T-helper 2 cell treated with Interferon-gamma antibody and Interleukin-4, amounts not matched to agents 5 μg/mL and 100 μg/mL, for 36 hours (primary cell): Measurements from ENCODE around the gene SIAE.

Source experiments
- DNase-seq: peaks from one replicate; pipeline ENCODE4 v3.0.0; 2021; ENCODE audit warnings: low spot score
- H3K27ac Mint-ChIP-seq: one replicate; pipeline ENCODE4 v1.8.0; 2021; ENCODE audit warnings: mild to moderate bottlenecking, mixed read lengths
- H3K27me3 Mint-ChIP-seq: one replicate; pipeline ENCODE4 v1.8.0; 2021; ENCODE audit warnings: low read depth, mixed read lengths
- H3K36me3 Mint-ChIP-seq: one replicate; pipeline ENCODE4 v1.8.0; 2021; ENCODE audit warnings: low read depth, mixed read lengths
- H3K4me1 Mint-ChIP-seq: one replicate; pipeline ENCODE4 v1.8.0; 2021; ENCODE audit warnings: low read depth, mixed read lengths
- H3K4me3 Mint-ChIP-seq: one replicate; pipeline ENCODE4 v1.8.0; 2022; ENCODE audit warnings: mild to moderate bottlenecking, moderate library complexity, mixed read lengths
- H3K9me3 Mint-ChIP-seq: one replicate; pipeline ENCODE4 v1.8.0; 2021; ENCODE audit warnings: mixed read lengths

The SIAE gene

DNA sequence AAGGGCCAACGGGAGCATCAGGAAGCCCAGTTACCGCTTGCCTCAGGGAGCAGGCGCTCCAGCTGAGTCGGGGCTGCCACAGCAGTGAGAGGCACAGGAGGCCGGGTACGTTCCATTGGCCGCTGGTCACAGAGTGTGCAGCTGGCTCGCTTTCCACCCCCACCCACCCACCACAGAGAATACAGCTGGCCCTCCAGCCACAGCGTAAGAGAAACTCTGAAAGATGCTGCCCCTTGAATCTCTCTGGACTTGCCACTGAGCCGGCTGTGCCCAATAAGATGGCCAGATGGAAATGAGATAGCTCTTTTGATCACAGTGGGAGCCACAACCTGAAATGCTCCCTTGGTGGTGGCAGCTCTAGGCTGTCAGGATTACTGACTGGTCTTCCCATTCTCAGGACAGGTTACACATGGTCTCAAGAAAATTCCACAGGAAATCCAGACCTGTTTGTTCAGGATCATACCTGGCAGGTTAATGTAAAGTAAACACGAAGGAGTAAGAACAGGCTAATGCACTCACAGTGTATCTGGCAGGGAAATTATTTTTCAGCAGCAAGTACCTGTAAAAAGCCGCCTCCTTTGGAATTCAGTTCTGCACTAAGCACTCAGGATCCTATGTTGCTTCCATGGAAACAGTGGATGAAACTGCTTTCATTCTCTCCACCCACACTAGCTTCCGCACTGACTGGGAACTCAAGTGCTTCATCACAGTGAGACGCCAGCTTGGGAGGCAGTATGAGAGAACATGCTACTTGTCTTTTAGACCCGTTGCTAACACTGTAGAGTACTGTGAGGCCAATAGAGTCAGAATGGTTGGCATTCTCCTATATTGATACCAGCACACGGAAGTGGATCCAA lies 16.5 kb downstream of the SIAE start:
- no peak overlapping the region for H3K27ac Mint-ChIP-seq
- no peaks in the 10 kb centered on the region for H3K4me1 Mint-ChIP-seq
- H3K9me3 Mint-ChIP-seq = no peaks in the 10 kb centered on the region
- no peaks in the 10 kb centered on the region for H3K36me3 Mint-ChIP-seq
- DNase-seq = no peak
- H3K4me3 Mint-ChIP-seq = no peak overlapping the region
- no peaks in the 10 kb centered on the region for H3K27me3 Mint-ChIP-seq

- Mint-ChIP-seq H3K36me3 (no peaks in the 10 kb centered on the region), H3K9me3 (no peaks in the 10 kb centered on the region), H3K27ac (no peak overlapping the region), H3K4me3 (no peak overlapping the region), H3K27me3 (no peaks in the 10 kb centered on the region), H3K4me1 (peaks cover 5% of the 10 kb centered on the region)
- DNase-seq = no peak
These were observed 24.9 kb downstream of the SIAE start for GRCh38 chr11:124648610-124649009.

- Mint-ChIP-seq H3K27ac (no peak overlapping the region), H3K9me3 (no peaks in the 10 kb centered on the region), H3K4me3 (no peak overlapping the region), H3K4me1 (peaks cover 11% of the 10 kb centered on the region), H3K36me3 (no peaks in the 10 kb centered on the region), H3K27me3 (no peaks in the 10 kb centered on the region)
- DNase-seq = no peak
These were observed 27.4 kb downstream of the SIAE start for GRCh38 chr11:124646148-124646547.

- no peak for DNase-seq
- no peak overlapping the region for H3K27ac Mint-ChIP-seq
- peaks cover 4% of the 10 kb centered on the region for H3K36me3 Mint-ChIP-seq
These were observed 28.9 kb downstream of the SIAE start for GRCh38 chr11:124644426-124645280.

DNA sequence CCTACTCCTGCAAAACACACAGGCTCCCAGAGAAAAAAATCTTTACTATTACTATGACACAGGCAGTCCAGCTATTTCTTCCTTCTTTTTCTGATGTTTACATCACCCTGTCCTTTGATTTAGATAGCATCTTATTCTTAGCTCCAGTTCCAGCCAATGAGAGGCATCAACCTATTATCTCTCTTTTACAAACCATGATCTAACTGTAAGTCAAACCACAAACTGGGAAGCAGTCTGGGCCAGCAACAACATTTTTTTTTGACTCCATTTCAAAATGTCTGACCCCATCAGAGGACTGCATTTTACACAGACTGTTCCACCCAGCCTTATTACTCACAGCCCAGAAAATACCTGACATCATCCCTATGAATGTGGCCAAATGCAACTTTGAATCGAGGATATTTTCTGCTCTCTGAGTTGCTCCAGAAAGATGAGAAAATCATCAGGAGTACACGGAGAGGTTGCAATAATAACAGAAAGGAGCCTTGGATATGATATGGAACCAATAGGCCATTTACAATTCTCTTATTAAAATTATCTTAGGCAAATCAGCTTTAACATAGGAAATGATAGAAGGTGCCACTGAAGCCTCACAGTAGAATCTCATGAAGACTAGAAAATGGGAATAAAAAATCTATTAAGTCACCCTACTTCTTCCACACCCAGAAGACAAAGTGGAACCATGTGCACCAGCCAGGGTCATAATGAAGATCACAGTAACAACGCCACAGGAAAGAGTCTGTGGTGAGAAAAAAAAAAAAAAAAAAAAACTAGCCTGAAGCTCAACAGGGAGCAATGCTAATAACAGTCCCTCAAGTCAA lies 29.7 kb downstream of the SIAE start:
- Mint-ChIP-seq H3K4me3 (peak overlapping the region; percentile 6), H3K4me1 (peaks cover 11% of the 10 kb centered on the region), H3K36me3 (peaks cover 4% of the 10 kb centered on the region), H3K9me3 (no peaks in the 10 kb centered on the region), H3K27me3 (no peaks in the 10 kb centered on the region), H3K27ac (no peak overlapping the region)
- no peak for DNase-seq

More at GRCh38 chr11:124644426-124645280, 28.9 kb downstream of the SIAE start:
- Mint-ChIP-seq H3K4me3 (no peak overlapping the region), H3K9me3 (no peaks in the 10 kb centered on the region), H3K27me3 (no peaks in the 10 kb centered on the region), H3K4me1 (peaks cover 11% of the 10 kb centered on the region)

DNA sequence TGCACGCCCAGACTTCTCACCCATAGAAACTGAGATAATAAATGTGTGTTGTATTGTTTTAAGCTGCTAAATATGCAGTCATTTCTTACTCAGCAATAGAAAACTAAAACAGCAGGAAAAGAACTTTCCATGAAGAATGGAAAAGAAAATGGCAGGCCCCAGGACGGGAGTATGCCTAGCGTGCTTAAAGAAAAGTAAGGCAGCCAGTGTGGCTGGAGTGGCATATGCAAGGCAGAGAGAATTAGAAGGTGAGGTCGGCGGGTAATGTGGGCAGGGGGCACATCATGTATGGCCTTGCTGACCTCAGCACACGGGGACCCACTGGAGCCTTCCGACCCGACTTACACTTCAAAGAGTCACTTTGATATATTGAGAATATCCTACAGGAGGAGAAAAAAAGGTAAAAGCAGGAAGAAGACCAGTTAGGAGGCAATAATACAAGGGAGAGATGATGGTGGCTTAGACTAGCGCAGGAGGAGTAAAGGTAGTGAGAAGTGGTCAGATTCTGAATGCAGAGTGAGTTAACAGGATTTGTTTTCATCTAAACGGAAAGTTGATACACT lies 30.4 kb downstream of the SIAE start:
- Mint-ChIP-seq H3K27ac (no peak overlapping the region), H3K27me3 (no peaks in the 10 kb centered on the region), H3K9me3 (no peaks in the 10 kb centered on the region), H3K4me1 (peaks cover 11% of the 10 kb centered on the region), H3K4me3 (no peak overlapping the region), H3K36me3 (peaks cover 6% of the 10 kb centered on the region)
- no peak for DNase-seq

DNA sequence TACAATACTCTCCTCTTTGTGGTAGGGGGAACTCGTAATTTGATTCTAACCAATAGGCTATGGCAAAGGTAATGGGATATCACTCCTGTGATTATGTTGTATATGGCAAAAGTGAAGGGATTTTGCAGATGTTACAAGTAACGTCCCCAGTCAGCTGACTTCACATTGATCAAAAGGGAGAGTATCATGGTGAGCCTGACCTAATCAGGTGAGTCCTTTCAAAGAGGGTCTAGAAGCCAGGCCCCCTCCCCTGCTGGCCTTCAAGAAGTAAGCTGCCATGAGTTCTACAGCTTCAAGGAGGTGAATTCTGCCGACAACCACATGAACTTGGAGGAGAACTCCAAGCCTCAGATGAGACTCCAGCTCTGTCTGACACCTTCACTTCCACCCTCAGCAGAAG lies 30.9 kb downstream of the SIAE start:
- no peaks in the 10 kb centered on the region for H3K27me3 Mint-ChIP-seq
- H3K4me1 Mint-ChIP-seq = peaks cover 11% of the 10 kb centered on the region
- peaks cover 9% of the 10 kb centered on the region for H3K36me3 Mint-ChIP-seq
- H3K4me3 Mint-ChIP-seq = no peak overlapping the region
- H3K9me3 Mint-ChIP-seq = no peaks in the 10 kb centered on the region
- H3K27ac Mint-ChIP-seq = no peak overlapping the region
- no peak for DNase-seq

DNA sequence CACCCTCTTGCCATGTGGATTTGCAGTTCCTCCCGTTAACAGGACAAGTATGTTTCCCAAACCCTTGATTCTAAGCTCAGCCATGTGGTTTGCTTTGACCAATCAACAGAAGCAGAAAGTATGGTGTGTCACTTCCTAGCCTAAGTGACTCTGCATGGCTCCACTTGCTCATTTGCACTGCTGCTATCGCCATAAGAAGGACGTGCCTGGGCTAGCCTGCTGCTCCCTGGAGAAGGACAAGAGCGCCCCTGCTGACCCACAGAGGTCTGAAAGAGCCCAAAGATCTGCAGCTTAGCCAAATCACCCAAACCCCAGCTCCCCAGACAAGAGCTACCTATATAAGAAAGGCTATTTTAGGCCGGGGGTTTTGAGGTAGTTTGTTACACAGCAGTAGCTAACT lies 32.9 kb downstream of the SIAE start:
- no peak overlapping the region for H3K27ac Mint-ChIP-seq
- H3K9me3 Mint-ChIP-seq = no peaks in the 10 kb centered on the region
- peaks cover 11% of the 10 kb centered on the region for H3K4me1 Mint-ChIP-seq
- no peaks in the 10 kb centered on the region for H3K27me3 Mint-ChIP-seq
- peaks cover 20% of the 10 kb centered on the region for H3K36me3 Mint-ChIP-seq
- DNase-seq = no peak
- no peak overlapping the region for H3K4me3 Mint-ChIP-seq

DNA sequence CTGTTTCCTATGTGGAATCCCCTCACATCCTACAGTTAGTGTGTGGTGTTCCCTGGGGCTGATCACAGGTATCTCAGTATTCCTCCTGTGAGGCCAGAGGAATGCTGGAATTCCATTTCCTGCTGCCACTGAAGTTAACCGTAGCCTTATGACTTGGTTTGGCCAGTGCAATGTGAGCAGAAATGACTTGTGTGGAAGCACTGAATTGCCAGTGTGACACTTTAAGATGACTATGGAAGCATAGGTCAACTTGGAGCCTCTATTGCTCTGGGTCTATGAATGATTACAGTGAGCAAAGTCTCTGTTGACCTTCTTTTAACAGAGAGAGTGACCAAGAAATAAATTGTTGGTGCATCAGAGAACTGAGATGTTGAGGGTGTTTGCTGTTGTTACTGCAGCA lies 34.4 kb downstream of the SIAE start:
- peaks cover 22% of the 10 kb centered on the region for H3K36me3 Mint-ChIP-seq
- H3K27ac Mint-ChIP-seq = no peak overlapping the region
- H3K27me3 Mint-ChIP-seq = no peaks in the 10 kb centered on the region

DNA sequence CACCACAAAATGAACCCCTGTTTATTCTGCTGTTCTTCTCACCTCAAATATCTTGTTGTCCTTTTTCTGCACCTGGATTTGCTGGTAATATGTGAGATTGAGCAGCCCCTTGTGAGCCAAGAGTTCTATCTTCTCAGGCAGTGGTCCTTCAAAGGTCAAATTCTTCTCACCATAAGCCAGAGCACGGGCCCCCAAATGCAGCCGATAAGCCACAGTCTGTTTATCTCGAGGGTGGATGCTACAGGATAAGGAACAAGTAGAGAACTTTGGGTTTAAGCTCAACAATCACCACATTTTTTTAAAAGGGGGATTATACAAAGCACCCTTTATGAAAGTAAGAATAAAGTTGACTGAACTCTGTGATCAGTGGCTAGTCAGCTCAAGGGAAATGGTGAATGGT lies 35.0 kb downstream of the SIAE start:
- Mint-ChIP-seq H3K27me3 (no peaks in the 10 kb centered on the region), H3K27ac (no peak overlapping the region)

More for the DNA sequence above, 34.4 kb downstream of the SIAE start:
- no peak overlapping the region for H3K4me3 Mint-ChIP-seq
- DNase-seq = no peak
- H3K9me3 Mint-ChIP-seq = no peaks in the 10 kb centered on the region
- peaks cover 7% of the 10 kb centered on the region for H3K4me1 Mint-ChIP-seq

GRCh38 chr11:124635932-124636331 lies 37.6 kb downstream of the SIAE start:
- H3K27ac Mint-ChIP-seq = no peak overlapping the region
- H3K4me1 Mint-ChIP-seq = no peaks in the 10 kb centered on the region
- H3K27me3 Mint-ChIP-seq = no peaks in the 10 kb centered on the region
- H3K36me3 Mint-ChIP-seq = peaks cover 46% of the 10 kb centered on the region
- H3K4me3 Mint-ChIP-seq = no peak overlapping the region
- H3K9me3 Mint-ChIP-seq = no peaks in the 10 kb centered on the region
- DNase-seq = no peak

More for the DNA sequence above, 35.0 kb downstream of the SIAE start:
- Mint-ChIP-seq H3K36me3 (peaks cover 28% of the 10 kb centered on the region), H3K4me1 (peaks cover 5% of the 10 kb centered on the region), H3K4me3 (no peak overlapping the region), H3K9me3 (no peaks in the 10 kb centered on the region)
- DNase-seq = no peak

GRCh38 chr11:124633355-124633754 lies 40.2 kb downstream of the SIAE start:
- Mint-ChIP-seq H3K4me1 (no peaks in the 10 kb centered on the region), H3K36me3 (peaks cover 54% of the 10 kb centered on the region), H3K4me3 (no peak overlapping the region), H3K9me3 (no peaks in the 10 kb centered on the region), H3K27ac (no peak overlapping the region), H3K27me3 (no peaks in the 10 kb centered on the region)
- no peak for DNase-seq

DNA sequence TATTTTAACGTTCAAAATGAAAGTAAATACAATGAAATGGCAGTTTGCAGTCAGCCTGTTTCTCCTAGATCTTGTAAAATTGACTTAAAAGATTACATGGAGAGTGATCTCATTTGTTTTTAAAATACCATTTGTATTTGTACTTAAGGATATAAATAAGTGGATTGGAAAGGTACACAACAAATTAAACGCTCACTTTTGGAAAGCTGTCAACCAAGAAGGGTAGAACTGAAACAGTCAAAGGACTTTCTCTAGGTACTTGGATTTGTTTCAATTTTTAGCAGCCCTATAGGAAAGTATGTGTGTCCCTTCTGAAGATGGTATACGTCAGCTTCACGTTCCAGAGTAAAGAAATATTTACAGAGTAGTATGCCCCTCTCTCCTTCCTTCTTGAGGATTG lies 43.6 kb downstream of the SIAE start:
- Mint-ChIP-seq H3K36me3 (peaks cover 59% of the 10 kb centered on the region), H3K4me1 (peaks cover 22% of the 10 kb centered on the region), H3K27ac (no peak overlapping the region), H3K27me3 (no peaks in the 10 kb centered on the region), H3K4me3 (no peak overlapping the region), H3K9me3 (no peaks in the 10 kb centered on the region)
- no peak for DNase-seq
